ENCODE data around the gene HEPN1.

HEPN1 gene

DNA sequence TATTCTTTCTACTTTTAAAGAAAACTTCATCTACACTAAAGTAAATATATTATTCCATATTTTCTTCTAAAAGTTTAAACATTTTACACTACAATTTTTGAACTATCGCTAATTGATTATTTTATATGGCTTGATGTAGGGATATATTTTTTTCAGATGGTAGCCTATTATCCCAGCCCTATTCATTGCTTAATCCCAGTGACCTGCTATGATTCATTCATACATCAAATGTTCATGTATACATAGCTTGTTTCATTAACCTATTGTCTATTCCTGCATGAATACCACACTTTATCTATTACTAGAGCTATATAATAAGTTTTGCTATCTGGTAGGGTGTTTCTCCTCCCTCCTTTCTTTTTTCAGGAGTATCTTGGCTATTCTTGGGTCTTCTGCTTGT, 16.4 kb upstream of the HEPN1 start:
- DNase-seq = no peak

DNA sequence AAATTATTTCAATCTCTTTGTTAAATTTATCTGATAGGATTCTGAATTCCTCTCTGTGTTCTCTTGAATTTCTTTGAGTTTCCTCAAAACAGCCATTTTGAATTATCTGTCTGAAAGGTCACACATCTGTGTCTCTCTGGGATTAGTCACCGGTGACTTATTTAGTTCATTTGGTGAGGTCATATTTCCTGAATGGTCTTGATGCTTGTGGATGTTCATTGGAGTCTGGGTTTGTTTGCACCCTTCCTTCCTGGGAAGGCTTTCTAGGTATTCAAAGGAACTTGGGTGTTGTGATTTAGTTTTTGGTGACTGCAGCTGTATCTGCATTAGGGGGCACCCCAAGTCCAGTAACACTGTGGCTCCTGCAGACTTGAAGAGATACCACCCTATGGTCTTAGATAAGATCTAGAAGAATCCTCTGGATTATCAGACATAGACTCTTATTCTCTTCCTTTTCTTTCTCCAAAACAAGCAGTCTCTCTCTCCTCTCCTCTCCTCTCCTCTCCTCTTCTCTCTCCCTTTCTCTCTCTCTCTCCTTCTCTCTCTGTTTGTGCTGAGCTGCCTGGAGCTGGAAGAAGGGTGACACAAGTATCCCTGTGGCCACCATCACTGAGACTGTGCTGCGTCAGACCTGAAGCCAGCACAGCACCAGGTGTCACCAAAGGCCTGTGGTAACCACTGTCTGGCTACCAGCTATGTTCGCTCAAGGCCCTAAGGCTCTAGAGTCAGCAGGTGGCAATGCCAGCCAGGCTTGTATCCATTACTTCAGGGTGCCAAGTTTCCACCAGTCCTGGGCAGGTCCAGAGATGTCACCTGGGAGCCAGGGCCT, 3.3 kb upstream of the HEPN1 start:
- peak in 1 of 2 donors; percentile 6 for DNase-seq

DNA sequence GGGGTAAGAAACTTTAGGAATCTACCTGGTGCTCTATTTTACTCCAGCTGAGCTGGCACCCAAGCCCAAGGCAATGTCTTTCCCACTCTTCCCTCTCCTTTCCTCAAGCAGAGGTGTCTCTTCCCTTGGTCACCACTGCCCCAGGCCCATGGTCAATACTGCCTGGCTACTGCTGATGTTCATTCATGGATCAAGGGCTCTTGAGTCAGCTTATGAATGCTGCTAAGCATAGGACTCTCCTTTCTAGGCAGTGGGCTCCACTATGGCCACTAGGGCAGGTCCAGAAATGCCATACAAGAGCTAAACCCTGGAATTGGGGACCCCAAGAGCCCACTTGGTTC, 2.7 kb upstream of the HEPN1 start:
- no peak for DNase-seq

DNA sequence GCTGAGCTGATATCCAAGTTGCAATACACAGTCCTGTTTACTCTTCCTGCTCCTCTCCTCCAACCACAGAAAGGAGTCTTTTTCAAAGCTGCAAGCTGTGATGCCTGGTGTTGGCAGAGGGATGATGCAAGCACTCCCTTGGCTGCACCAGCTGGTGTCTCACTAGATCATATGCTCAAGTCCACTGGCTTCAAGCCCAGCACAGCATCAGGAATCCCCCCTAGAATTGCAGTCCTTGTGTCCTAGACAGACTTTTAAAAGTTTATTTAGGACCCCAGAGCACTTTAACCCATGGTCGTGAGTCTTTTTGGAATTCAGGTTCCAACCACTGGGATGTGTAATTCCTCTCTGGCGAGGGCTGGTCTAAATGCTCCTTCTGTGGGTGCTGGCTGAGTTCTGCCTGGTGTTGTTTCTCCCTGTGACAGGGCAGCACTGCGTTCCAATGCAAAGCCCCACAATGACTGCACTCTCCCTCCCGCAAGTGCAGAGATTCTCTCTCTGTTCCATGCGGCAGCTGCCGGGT, 1.9 kb upstream of the HEPN1 start:
- DNase-seq = no peak

DNA sequence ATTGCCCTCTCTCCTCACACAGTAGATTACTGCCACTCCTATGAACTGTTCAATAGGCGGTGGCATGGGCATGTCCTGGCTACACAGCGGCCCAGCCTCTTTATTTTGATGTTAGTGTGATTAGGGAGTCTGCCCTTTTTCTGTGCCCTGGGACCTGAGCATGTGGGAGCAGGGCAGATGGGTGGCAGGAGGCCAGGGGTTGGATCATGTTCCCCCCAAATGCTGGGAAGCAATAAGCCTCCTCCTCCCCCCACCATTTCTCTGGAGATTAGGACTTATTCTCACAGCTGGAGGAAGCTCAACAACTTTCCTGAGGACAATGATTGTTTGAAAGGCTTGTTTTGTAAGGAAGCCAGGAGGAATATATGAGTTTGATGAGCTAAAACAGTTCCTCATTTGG, 848 bp downstream of the HEPN1 start:
- DNase-seq = no peak

DNA sequence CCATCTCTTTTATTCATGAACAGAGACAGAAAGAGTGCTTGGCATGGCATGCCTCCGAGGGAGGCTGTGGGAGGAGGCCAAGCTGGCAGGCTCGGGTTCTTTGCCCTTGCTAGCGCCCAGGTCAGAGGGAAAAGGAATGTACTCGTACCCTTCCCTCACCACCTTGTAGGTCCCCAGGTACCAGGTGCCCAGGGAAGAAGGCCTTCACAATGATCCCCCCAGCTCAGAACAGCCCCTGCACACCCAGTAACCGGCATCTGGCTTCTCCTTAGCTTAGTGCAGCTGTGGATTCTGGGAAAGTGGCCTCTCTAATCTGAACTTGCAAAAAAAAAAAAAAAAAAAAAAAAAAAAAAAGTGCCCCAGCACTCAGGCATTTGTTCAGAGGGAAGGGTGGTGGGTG, 1.3 kb downstream of the HEPN1 start:
- DNase-seq = no peak

DNA sequence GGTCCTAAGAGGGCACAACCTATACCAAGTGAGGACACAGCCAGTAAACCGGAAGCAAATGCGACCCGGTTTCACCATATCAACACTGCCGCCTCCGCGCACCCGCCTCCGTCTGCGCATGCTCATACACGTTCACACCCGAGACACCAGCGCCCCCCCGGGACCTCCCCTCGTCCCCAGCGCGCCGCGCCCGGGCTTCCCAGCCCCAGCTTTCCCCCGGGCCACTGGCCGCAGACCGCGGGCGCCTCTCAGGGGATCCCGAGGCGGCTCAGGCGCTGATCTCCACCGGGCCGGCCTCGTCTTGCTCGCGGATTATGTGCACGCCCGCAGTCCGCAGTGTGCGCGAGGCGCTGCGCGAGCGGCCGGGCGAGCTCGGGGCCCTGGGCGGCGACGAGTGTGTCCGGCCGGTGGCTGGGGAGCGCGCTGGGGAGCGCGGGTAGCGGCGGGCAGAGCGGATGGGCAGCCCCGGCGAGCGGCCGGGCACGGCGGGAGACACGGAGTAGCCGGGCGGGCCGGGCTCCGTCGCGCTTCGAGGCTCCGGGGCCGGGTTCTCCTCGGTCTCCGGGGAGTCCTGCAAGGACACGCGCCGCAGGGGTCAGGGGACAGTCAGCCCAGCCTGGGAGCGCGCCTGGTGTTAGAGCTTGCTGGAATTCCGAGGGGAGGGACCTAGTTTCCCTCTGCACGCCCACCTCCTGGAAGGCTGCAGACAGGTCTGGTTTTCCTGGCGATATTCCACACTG, 2.0 kb downstream of the HEPN1 start:
- DNase-seq = peak; percentile 74 to 80

DNA sequence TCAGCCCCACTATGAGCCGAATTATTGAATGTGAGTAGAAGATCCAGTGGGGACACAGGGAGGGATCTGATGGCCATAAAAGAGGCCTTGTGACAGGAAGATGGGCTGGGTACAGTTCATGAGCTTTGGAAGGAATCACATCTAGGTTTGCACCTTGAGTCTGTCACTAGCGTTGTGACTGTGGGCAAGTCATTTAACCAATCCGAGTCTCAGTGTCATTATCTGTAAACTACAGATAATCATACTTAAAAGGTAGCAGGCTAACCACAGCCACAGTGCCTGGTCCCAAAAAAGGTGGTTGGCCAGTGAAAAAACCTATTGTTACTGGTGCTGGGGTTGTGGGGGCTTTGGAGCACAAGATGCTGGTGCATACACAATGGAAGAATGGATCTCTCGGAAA, 3.8 kb downstream of the HEPN1 start:
- DNase-seq = no peak

DNA sequence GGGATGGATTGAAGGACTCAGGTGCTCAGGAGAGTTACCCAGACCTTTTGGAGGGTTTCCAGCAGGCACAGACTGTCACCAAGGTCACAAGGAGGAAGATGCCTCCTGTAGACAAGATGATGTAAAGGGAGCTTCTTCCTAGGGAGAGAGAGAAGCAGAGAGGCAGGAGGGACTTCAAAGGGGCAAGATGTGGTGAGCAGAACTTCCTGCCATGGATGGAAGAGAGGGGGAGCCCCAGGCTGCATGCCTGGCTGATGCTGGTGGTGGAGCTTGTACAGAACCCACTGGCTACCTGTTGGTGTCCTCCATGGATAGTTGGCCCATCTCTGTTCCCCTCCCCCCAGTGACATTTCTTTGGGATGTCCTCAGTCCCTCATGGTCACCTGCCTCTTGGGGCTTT, 4.2 kb downstream of the HEPN1 start:
- no peak for DNase-seq

DNA sequence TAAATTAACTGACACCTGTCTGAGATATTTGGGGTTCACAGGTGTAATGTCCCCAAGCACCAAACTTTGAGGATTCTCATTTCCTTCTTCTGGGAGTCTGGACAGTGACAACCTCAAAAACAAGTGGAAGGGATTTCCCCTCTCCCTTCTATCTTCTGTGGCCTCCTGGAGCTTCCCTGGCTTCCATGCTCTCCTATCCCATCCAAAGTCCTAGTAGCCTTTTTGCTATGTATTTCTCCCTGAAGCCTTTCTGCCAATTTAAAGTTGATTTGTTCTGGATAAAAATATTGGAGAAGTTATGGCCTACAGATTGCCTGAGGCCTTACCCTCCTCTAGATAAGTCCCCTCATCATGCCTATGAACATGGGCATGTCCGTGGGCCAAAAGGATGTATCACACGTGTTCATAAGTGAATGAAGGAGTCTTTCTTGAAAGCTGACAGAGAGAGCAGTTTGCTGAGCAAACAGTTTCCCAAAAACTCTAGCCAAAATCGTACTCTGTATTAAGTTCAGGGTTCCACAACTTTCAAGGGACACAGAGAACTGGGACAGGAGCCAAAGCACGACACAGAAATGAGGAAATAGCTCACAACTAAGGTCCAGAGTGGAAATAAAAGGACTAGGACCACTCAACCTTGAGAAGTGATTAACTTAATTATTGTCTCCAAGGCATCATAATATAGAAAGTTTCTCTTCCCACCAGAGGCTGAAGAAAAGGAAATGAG, 10.1 kb downstream of the HEPN1 start:
- no peak for DNase-seq

DNA sequence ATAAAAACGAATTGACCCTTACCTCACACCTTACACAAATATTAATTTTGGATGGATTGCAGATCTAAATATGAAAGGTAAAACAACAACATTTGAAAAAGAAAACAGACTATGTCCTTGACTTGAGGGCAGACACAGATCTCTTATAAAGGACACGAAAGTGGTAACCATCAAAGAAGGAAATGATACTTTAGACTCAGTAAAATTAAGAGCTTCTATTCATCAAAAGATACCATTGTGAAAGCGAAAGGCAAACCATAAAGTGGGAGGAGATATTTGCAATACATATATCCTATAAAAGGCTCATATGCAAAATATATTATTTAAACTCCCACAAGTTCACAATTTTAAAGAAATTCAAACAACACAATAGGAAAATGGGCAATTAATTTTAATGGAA, 11.7 kb downstream of the HEPN1 start:
- no peak for DNase-seq

DNA sequence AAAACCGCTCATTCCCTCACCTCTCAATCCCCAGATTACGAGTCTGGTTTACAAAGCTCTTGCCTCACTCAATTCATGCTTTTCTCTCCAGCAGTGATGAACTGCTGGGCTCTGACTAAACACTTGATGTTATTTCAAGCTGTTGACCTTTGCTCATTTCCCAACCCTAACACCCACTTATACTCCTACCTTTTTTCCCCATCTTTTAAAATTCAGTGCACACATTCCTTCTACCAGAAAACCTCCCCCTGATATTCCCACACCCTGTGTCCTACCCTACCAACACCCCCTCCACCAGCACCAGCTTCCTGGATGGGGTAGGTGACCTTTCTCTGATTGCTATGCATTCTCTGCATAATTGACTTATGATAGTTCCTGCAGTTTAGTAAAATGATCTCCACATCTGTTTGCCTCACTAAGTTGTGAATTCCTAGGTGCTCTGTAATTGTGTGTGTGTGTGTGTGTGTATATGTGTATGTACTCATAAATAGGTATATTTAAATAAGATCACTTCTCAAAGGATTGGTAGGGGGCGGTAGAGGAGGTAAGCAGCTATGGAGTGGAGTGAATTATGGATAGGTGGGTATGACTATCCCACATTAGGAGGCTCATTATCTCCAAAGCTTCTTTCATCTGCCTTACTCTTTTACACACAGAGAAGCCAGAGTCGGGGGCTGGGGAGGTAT, 16.0 kb downstream of the HEPN1 start:
- DNase-seq = no peak

DNA sequence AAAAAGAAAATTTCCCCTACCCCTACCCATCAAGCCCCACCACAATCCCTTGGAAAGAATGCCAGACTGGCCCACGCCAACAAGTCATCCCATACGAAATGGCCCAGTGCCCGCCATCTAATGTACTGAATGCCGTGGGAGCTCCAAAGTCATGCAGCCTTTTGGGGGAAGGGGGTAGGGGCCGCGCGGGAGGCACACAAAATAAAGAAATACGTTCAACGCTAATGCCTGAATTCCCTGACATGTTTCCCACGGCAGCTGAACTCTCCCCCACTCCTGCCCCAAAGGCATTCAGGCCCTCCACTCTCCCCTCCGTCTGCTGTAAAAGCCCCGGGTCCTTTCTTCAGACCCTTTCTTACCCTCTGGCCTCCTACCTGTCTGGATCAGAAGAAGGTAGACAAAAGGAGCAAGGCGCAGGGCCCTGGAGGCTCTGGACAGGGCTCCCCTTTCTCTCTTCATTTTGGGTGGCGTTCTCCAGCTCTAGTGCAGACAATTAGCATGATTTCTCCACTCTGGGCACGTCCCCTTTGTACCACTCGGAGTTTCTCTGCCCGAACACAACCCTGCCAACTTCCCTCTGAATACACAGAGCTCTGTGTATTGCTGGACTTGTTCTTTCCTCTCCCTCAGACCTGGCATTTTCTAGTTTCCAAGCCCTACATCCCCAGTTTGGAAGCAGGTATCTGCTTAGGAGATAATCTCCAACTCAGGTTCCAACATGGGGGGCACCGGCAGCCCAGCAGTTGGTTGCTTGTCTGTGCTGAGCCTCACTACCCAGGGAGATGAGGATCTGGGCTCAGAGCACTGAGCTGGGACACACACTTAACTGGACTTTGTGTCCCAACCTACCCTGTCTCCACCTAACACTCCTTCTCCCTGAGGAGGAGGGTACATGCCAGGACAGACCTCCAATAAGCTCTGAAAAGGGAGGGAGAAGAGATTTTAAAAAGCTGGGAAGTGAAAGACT, 16.8 kb downstream of the HEPN1 start, which contains the start of gene HEPACAM:
Gene HEPACAM, minus strand, starts transcription at position 500 of the 967 bp plus-strand sequence. Its CDS starts 41 bp downstream, at position 459.
- DNase-seq = no peak

DNA sequence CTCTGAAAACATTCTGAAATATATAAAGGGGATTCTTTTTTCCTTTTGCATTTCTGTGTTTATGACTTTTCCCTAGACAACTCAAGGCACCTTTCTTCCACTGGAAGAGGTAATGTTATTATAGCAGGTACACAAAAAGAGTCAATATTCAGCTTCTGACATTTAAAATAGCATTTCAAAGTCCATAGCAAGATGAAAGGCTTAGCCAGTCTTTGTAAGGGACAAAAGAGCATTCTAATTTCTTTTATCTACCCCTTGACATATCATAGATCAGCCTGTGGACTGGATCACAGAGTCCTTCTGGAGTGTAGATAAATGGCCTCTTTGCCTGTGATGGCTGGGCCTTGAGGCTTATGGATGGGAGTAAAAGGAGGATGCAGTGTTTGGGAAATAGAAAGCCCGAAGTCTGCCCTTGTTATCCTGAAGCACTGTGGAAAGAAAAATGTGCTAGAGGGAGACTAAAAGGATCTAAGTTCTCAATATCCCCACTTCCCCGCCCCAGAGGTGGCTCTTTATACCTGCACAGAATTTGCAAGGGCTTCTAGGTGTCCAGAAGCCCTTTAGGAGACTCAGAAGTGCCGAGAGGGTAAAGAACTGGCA, 18.4 kb downstream of the HEPN1 start:
- no peak for DNase-seq

DNA sequence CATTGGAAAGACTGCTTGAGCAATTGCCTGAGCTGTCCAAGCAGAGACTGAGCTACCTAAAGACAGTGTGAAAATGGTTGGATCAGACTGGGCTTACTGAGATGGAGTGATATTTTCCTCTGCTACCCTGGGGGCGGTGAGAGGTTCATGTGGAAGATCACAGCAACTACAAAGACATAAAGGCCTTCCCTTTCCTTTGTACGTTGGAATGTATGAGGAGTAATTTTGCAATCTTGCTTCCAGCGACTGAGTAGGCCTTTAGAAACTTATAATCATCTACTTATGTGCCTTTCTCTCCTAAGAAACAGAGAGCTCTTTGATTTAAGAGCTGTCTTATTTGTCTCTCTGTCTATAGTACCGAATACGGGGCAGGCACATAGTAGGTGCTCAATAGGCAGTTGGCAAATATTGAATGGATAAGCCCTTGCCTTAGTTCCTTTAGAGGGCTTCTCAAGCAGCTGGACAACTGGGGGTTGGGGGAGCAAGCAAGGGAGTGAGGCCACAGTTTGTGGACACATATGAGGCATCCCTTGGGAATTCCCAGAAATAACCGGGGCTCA, 19.2 kb downstream of the HEPN1 start:
- DNase-seq = no peak

DNA sequence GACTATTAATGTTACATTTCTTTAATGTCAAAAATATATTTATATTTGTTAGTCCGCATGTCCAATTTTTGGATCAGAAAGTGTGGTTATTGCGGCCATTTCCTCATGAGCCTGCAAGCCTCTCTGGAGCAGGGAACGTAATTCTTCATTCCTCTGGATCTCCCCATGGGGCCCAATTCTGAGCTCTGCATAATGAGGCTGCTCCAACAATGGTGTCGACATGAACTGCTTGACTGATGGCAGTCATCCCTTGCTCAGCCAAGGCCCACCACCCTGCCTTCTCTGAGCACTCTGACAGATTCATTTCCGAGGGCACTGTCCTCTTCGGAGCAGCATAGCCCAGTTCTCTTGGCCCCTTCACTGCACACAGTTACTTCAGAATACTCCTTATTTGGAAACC, 19.9 kb downstream of the HEPN1 start:
- DNase-seq = no peak

DNA sequence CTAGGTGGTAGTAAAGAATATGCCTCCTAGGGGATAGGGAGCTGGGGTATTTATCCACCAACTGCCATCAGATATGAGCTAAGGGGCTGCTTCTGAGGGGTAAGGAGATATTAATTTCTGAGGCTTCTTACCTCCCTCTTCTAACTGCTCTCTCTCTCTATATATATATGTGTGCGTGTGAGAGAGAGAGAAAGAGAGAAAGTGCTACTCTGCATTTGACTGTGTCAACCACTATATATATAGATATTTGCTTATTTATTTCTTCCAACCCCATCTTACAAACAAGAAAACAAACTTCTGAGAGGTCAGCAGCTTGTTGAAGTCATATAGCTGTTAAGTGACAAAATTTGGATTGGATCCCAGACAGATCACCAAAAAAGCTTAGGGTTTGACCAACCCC, 22.7 kb downstream of the HEPN1 start:
- DNase-seq = no peak

DNA sequence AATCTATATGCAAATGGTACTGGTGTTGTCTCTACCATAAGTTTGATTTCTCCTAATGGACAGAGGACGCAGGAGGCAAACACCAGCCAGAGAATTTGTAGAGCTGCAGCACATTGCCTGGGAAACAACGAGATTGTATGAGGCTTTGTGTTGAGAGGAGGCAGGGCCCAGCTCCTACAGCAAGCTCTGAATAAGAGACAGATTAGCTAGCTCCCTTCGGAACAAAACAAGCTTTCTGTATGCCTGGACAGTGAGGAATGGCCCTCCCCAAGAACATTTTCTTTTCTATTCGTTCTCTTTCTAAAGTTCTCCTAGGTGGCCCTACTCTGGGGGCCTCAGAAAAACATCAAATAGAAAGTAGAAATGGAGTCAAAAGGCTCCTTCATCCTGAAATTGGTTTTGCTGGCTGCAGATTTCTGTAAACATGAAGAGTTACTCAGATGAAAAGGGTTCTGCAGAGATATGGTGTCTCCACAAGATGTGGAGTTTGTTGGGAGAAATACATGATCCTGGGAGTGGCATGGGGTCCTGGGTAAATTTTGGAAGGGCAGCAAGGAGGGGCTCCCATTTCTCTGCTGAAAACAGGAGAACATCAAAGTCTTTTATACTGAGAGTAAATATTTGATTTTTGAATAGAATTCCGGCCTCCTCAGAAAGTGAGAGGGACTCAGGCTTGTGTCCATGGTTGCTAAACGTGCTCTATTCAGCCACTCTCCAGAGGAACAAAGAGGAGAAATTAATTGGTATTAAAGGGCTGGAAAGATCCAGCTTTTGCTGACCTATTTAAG, 23.6 kb downstream of the HEPN1 start:
- no peak for DNase-seq

DNA sequence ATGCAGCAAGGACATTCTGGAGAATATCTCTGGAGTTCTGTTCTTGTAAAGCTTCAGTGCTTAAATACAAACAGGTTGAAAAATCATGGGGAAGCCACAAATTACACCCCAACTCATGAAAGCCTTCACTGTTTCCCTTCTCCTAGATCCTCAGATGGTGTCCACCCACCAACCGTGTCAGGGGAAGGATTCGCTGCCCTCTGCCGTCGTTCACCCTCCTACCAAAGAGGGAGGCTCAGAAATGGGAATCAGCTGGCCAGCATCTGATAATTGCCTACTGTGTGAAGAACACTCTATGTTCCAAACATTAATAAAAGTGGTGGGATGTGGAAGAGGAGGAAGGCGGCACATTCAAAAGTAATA, 24.2 kb downstream of the HEPN1 start:
- DNase-seq = no peak

DNA sequence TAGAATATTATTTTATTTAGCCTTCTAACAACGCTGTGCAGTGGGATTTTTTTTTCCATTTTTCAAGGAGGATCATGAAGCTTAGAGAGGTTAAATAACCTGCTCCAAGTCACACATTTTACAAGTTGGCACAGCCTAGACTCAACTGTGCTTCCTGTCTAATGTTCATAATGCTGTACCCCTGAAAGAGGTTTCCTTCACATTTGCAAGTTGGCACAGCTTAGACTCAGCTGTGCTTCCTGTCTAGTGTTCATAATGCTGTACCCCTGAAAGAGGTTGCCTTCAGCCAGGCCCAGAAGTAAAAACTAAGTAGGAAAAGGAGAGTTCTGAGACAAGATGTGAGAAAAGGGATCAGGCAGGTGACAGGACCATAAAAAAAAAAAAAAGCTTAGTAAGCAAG, 24.7 kb downstream of the HEPN1 start:
- DNase-seq = no peak

Data from activated CD4-positive, alpha-beta T cell treated with anti-CD3 and anti-CD28 coated beads for 4 hours (primary cell).